Right ventricle myocardium inferior (tissue), 1 donor: ENCODE results near the gene ACAP3. TPM values are rescaled to one million over a fixed set of nuclear protein-coding genes. Genes with fewer than 3 reads are reported as not detected.

ENCODE experiments used
- ATAC-seq: fragments of 200-7000 bp; cut with Tn5 transposase; one replicate; pipeline ENCODE4 v1.9.1; 2020; ENCODE audit warnings: mild to moderate bottlenecking, moderate library complexity
- DNase-seq: peaks from one replicate; pipeline ENCODE4 v3.0.0; 2021; ENCODE audit errors: missing footprints
- intact Hi-C: fragments of 100-400 bp; cut with DNase I; formaldehyde crosslinking; loops from one replicate; pipeline ENCODE4 v1.11.0; 2022
- total RNA-seq: library from RNA; stranded (reverse); fragmentation: NEBNext Ultra II Directional; extraction: Animal tissue kit (Norgen Biotek cat#: 25700); gene quantifications from one replicate; pipeline ENCODE4 v1.2.1, GENCODE V29; 2021
- donor health status: DM: no; HTN: yes; CAD: no; lungs with severe emphysema.

Gene ACAP3
- total RNA-seq, 1 donor from 2014 or later = 57.3 TPM

- DNase-seq (no peak), ATAC-seq (peak; percentile 11)
- intact Hi-C loops = no loop called here
Observed at GRCh38 chr1:1333551-1334241, 26.0 kb upstream of the ACAP3 start.

GRCh38 chr1:1332774-1333480 lies 25.2 kb upstream of the ACAP3 start:
- ATAC-seq (no peak), DNase-seq (no peak)
- intact Hi-C loops = no loop called here

GRCh38 chr1:1332031-1332755 lies 24.5 kb upstream of the ACAP3 start:
- intact Hi-C loops = no loop called here
- no peak for DNase-seq
- ATAC-seq = no peak

- intact Hi-C loops = no loop called here
- ATAC-seq (no peak), DNase-seq (no peak)
Observed at GRCh38 chr1:1331068-1331965, 23.6 kb upstream of the ACAP3 start, which contains the start of gene TAS1R3. Gene TAS1R3, plus strand, starts transcription at chr1:1331280. Its CDS starts 66 bp downstream, at chr1:1331346.

- DNase-seq (no peak), ATAC-seq (no peak)
- intact Hi-C loops = no loop called here
Observed at GRCh38 chr1:1330366-1331067, 22.8 kb upstream of the ACAP3 start.

- ATAC-seq = no peak
- intact Hi-C loops = no loop called here
- DNase-seq = no peak
Observed at GRCh38 chr1:1329304-1330210, 21.8 kb upstream of the ACAP3 start.

GRCh38 chr1:1328254-1328653 lies 20.5 kb upstream of the ACAP3 start:
- intact Hi-C loops = no loop called here
- no peak for ATAC-seq

GRCh38 chr1:1327291-1327690 lies 19.6 kb upstream of the ACAP3 start:
- no peak for ATAC-seq
- intact Hi-C loops = no loop called here
- no peak for DNase-seq

More at GRCh38 chr1:1328254-1328653, 20.5 kb upstream of the ACAP3 start:
- no peak for DNase-seq

GRCh38 chr1:1326075-1326605 lies 18.4 kb upstream of the ACAP3 start:
- no peak for DNase-seq
- intact Hi-C loops = no loop called here
- ATAC-seq = no peak

- DNase-seq (no peak), ATAC-seq (no peak)
- intact Hi-C loops = loop anchor here (2.0 kb wide), 1 partner anchor 21 kb away; no protein-coding TSS in a partner anchor
Observed at GRCh38 chr1:1325288-1326074, 17.8 kb upstream of the ACAP3 start.

GRCh38 chr1:1324524-1325287 lies 17.0 kb upstream of the ACAP3 start, which contains the start of the genes CPTP and INTS11:
Gene CPTP, plus strand, starts transcription at chr1:1324802. Its CDS starts 2,109 bp downstream, at chr1:1326911.
Gene INTS11, minus strand, starts transcription at chr1:1324660. Its CDS starts 52 bp downstream, at chr1:1324608.
- intact Hi-C loops = loop anchor here (2.0 kb wide), 1 partner anchor 22 kb away; no protein-coding TSS in a partner anchor
- DNase-seq = peak; percentile 96
- peak; percentile 81 for ATAC-seq

- ATAC-seq = no peak
- DNase-seq = no peak
- intact Hi-C loops = loop anchor here (2.0 kb wide), 1 partner anchor 23 kb away; no protein-coding TSS in a partner anchor
Observed at GRCh38 chr1:1324084-1324523, 16.4 kb upstream of the ACAP3 start.

- ATAC-seq (no peak), DNase-seq (no peak)
- intact Hi-C loops = no loop called here
Observed at GRCh38 chr1:1322952-1323351, 15.2 kb upstream of the ACAP3 start.

- ATAC-seq (no peak), DNase-seq (no peak)
- intact Hi-C loops = no loop called here
Observed at GRCh38 chr1:1322418-1322817, 14.7 kb upstream of the ACAP3 start.

- no peak for ATAC-seq
Observed at GRCh38 chr1:1321477-1321876, 13.7 kb upstream of the ACAP3 start.

More at GRCh38 chr1:1321477-1321876, 13.7 kb upstream of the ACAP3 start:
- intact Hi-C loops = no loop called here
- no peak for DNase-seq
